ENCODE measurements around the gene UBD.

Gene UBD

DNA sequence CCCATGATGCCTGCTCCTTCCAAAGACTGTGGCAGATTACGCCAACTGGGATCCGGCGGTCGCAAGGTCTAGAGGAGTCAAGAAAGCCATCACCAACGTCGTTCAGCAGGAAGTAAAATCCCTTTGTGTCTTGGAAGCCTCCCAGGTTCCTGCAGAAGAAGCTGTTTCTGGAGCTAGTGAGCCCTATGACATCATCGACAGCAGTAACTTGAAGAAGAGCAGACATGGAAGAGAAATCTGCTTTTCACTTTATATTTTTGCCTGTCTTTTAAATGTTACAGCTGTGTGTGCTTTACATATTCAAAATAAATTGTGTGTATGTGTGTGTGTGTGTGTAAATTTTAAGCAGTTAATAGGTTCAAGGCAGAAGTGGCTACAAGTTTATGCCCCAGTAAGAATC is 18.0 kb upstream of the UBD start:
- H3K9me3 ChIP-seq (ENCODE audit: control insufficient read depth, insufficient read depth, low read length) = no peaks in the 10 kb centered on the region
- no peaks in the 10 kb centered on the region for H3K36me3 ChIP-seq (ENCODE audit: insufficient read depth, low read length)
- no peaks in the 10 kb centered on the region for H3K4me1 ChIP-seq (ENCODE audit: insufficient read depth, low read length)
- H3K9ac ChIP-seq (ENCODE audit: low read depth, low read length) = no peak overlapping the region

- Histone ChIP-seq H3K9me3 (ENCODE audit: control insufficient read depth, insufficient read depth, low read length) (no peaks in the 10 kb centered on the region), H3K9ac (ENCODE audit: low read depth, low read length) (no peak overlapping the region), H3K4me1 (ENCODE audit: insufficient read depth, low read length) (no peaks in the 10 kb centered on the region), H3K36me3 (ENCODE audit: insufficient read depth, low read length) (no peaks in the 10 kb centered on the region)
Observed at GRCh38 chr6:29576056-29576455, 16.5 kb upstream of the UBD start.

DNA sequence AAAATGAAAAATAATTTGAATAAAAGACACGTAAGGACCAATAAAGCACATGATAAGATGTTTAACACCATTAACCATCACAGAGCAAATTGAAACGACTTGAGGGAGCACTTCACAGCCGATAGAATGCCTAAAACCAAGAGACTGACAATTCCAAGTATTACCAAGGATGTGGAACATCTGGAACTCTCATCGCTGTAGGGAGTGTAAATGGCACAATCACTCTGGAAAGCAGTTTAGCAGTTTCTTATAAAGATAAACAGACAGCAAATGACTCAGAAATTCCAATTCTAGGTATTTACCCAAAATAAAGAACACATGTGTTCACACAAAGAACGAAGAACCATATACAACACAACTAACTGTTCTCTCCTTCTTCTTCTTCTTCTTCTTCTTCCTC is 8.5 kb upstream of the UBD start:
- no peaks in the 10 kb centered on the region for H3K9me3 ChIP-seq (ENCODE audit: control insufficient read depth, insufficient read depth, low read length)
- H3K9ac ChIP-seq (ENCODE audit: low read depth, low read length) = no peak overlapping the region
- H3K36me3 ChIP-seq (ENCODE audit: insufficient read depth, low read length) = no peaks in the 10 kb centered on the region
- H3K4me1 ChIP-seq (ENCODE audit: insufficient read depth, low read length) = no peaks in the 10 kb centered on the region

DNA sequence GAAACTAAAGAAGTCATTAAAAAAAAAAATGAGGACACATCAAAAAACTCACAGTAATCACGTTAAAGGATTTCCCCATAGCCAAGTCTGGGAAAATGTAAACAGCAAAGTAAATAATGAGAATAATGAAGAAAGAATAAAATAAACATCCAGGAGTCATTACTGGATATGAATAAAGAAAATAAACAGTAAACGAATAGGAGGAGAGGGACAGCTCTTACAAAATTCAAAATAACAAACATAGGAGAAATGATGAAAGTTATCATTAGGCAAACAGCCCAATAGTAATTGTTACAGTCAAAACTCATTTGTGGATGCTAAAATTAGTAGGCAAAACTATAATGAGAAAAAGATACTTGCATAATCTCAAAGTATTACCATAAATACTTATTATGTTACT is 8.0 kb upstream of the UBD start:
- H3K4me1 ChIP-seq (ENCODE audit: insufficient read depth, low read length) = no peaks in the 10 kb centered on the region
- no peaks in the 10 kb centered on the region for H3K9me3 ChIP-seq (ENCODE audit: control insufficient read depth, insufficient read depth, low read length)
- H3K36me3 ChIP-seq (ENCODE audit: insufficient read depth, low read length) = no peaks in the 10 kb centered on the region
- H3K9ac ChIP-seq (ENCODE audit: low read depth, low read length) = no peak overlapping the region

- H3K4me1 ChIP-seq (ENCODE audit: insufficient read depth, low read length) = no peaks in the 10 kb centered on the region
- H3K9ac ChIP-seq (ENCODE audit: low read depth, low read length) = no peak overlapping the region
- H3K9me3 ChIP-seq (ENCODE audit: control insufficient read depth, insufficient read depth, low read length) = no peaks in the 10 kb centered on the region
- no peaks in the 10 kb centered on the region for H3K36me3 ChIP-seq (ENCODE audit: insufficient read depth, low read length)
Observed at GRCh38 chr6:29566856-29567255, 7.3 kb upstream of the UBD start.

DNA sequence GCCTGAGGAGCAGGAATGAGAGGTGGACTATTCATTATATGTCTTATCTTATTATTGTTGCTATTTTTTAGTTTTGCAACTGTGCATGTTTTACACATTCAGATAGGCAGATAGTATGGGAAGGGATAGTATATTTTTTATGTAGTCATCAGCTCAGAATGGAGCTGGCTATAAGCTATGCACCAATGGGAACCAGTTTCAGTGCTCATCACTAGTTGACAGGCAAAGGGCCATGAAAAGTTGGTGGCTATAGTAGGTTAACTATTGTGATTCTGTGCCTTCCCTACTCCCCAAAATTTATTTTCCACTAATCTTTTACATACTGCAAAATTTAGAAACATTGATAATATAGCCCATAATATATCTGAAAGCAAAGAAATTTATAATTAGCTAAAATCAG is 5.3 kb upstream of the UBD start:
- Histone ChIP-seq H3K36me3 (ENCODE audit: insufficient read depth, low read length) (no peaks in the 10 kb centered on the region), H3K9ac (ENCODE audit: low read depth, low read length) (no peak overlapping the region)

GRCh38 chr6:29563435-29563965 is 4.0 kb upstream of the UBD start:
- H3K9ac ChIP-seq (ENCODE audit: low read depth, low read length) = no peak overlapping the region
- 0 out of 2 replicates have a peak, but pooled peaks cover 4% of the 10 kb centered on the region for H3K4me1 ChIP-seq (ENCODE audit: insufficient read depth, low read length)
- no peaks in the 10 kb centered on the region for H3K9me3 ChIP-seq (ENCODE audit: control insufficient read depth, insufficient read depth, low read length)
- no peaks in the 10 kb centered on the region for H3K36me3 ChIP-seq (ENCODE audit: insufficient read depth, low read length)

More for the DNA sequence above, 5.3 kb upstream of the UBD start:
- Histone ChIP-seq H3K9me3 (ENCODE audit: control insufficient read depth, insufficient read depth, low read length) (no peaks in the 10 kb centered on the region), H3K4me1 (ENCODE audit: insufficient read depth, low read length) (0 out of 2 replicates have a peak, but pooled peaks cover under 1% of the 10 kb centered on the region)

DNA sequence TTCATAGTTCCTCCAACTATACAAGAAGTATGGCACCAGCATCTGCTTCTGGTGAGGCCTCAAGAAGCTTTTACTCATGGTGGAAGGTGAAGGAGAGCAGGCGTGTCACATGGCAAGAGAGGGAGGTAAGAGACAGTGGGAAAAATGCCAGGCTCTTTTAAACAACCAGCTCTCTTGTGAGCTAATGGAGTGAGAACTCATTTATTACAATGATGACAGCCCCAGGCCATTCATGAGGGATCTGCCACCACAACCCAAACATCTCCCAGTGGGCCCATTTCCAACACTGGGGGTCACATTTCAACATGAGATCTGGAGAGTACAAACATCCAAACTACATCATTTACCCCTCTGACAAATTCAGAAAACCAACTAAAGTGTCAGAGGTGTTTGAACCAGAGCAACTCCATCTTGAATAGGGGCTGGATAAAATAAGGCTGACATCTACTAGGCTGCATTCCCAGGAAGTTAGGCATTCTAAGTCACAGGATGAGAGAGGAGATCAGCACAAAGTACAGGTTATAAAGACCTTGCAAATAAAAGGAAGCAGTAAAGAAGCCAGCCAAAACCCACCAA is 2.2 kb upstream of the UBD start:
- H3K9me3 ChIP-seq (ENCODE audit: control insufficient read depth, insufficient read depth, low read length) = no peaks in the 10 kb centered on the region
- no peaks in the 10 kb centered on the region for H3K36me3 ChIP-seq (ENCODE audit: insufficient read depth, low read length)
- H3K4me1 ChIP-seq (ENCODE audit: insufficient read depth, low read length) = peaks cover 4% of the 10 kb centered on the region; the same call in 1 of the 2 replicates
- H3K9ac ChIP-seq (ENCODE audit: low read depth, low read length) = no peak overlapping the region

- H3K4me1 ChIP-seq (ENCODE audit: insufficient read depth, low read length) = peaks cover 4% of the 10 kb centered on the region; the same call in 1 of the 2 replicates
- no peaks in the 10 kb centered on the region for H3K9me3 ChIP-seq (ENCODE audit: control insufficient read depth, insufficient read depth, low read length)
- H3K9ac ChIP-seq (ENCODE audit: low read depth, low read length) = no peak overlapping the region
- no peaks in the 10 kb centered on the region for H3K36me3 ChIP-seq (ENCODE audit: insufficient read depth, low read length)
Observed at GRCh38 chr6:29561091-29561490, 1.6 kb upstream of the UBD start.

GRCh38 chr6:29558439-29559079 is 973 bp downstream of the UBD start:
- Histone ChIP-seq H3K36me3 (ENCODE audit: insufficient read depth, low read length) (no peaks in the 10 kb centered on the region), H3K4me1 (ENCODE audit: insufficient read depth, low read length) (peaks cover 4% of the 10 kb centered on the region; the same call in 1 of the 2 replicates), H3K9ac (ENCODE audit: low read depth, low read length) (no peak overlapping the region), H3K9me3 (ENCODE audit: control insufficient read depth, insufficient read depth, low read length) (no peaks in the 10 kb centered on the region)

- H3K9ac ChIP-seq (ENCODE audit: low read depth, low read length) = no peak overlapping the region
- peaks cover 9% of the 10 kb centered on the region; the same call in 1 of the 2 replicates for H3K4me1 ChIP-seq (ENCODE audit: insufficient read depth, low read length)
- no peaks in the 10 kb centered on the region for H3K36me3 ChIP-seq (ENCODE audit: insufficient read depth, low read length)
- no peaks in the 10 kb centered on the region for H3K9me3 ChIP-seq (ENCODE audit: control insufficient read depth, insufficient read depth, low read length)
Observed at GRCh38 chr6:29557320-29557719, 2.2 kb downstream of the UBD start.

DNA sequence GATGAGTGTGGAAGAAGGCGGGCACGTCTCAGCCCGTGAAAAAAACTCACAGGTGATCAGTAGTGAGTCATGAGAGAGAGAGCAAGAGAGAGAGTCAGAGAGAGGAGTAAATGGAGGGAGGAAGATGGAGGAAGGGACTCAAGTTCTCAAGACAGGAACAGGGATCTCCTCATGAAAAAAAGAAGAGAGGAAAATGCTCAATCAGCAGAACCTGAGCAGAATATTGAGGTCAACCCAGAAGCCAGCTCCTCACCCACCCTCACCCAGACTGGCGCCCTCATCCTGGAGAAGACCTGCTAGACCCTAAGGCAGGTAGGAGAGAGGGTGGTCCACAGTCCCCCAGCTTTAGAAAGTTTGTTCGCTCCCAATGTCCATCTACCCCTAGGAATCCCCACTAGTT is 4.8 kb downstream of the UBD start:
- no peaks in the 10 kb centered on the region for H3K9me3 ChIP-seq (ENCODE audit: control insufficient read depth, insufficient read depth, low read length)
- no peaks in the 10 kb centered on the region for H3K36me3 ChIP-seq (ENCODE audit: insufficient read depth, low read length)
- H3K4me1 ChIP-seq (ENCODE audit: insufficient read depth, low read length) = peaks cover 8% of the 10 kb centered on the region; the same call in 1 of the 2 replicates
- no peak overlapping the region for H3K9ac ChIP-seq (ENCODE audit: low read depth, low read length)

- H3K4me1 ChIP-seq (ENCODE audit: insufficient read depth, low read length) = peaks cover 6% of the 10 kb centered on the region; the same call in 1 of the 2 replicates
- peak overlapping the region; percentile 29; the same call in 1 of the 2 replicates for H3K9ac ChIP-seq (ENCODE audit: low read depth, low read length)
- H3K36me3 ChIP-seq (ENCODE audit: insufficient read depth, low read length) = no peaks in the 10 kb centered on the region
- H3K9me3 ChIP-seq (ENCODE audit: control insufficient read depth, insufficient read depth, low read length) = no peaks in the 10 kb centered on the region
Observed at GRCh38 chr6:29553268-29554057, 6.1 kb downstream of the UBD start.

GRCh38 chr6:29552512-29553051 is 7.0 kb downstream of the UBD start:
- H3K36me3 ChIP-seq (ENCODE audit: insufficient read depth, low read length) = no peaks in the 10 kb centered on the region
- H3K9ac ChIP-seq (ENCODE audit: low read depth, low read length) = peak overlapping the region; percentile 29; the same call in 1 of the 2 replicates
- H3K9me3 ChIP-seq (ENCODE audit: control insufficient read depth, insufficient read depth, low read length) = no peaks in the 10 kb centered on the region
- H3K4me1 ChIP-seq (ENCODE audit: insufficient read depth, low read length) = peaks cover 6% of the 10 kb centered on the region; the same call in 1 of the 2 replicates
